KBM-7 (cell line): ENCODE results near the gene SIRT7.
A peak's percentile ranks its signal among the peaks of the same experiment; 100 is the strongest.

ENCODE experiments used
- DNase-seq: peaks from one replicate; pipeline ENCODE4 v3.0.0-alpha.2; 2015
- in situ Hi-C: fragments of 300-500 bp; cut with MboI; formaldehyde crosslinking; loops from 2 replicates; pipeline ENCODE4 v1.14.3; 2020; ENCODE audit warnings: low sequenced_read_pairs, low pct_unique_long_range_greater_than_20kb, mixed read lengths

The SIRT7 gene

GRCh38 chr17:81911277-81911961 is 6.6 kb downstream of the SIRT7 start, which contains the start of gene PCYT2:
Gene PCYT2 (minus strand): TSS chr17:81911399. CDS start chr17:81911355, 44 bp downstream.
- in situ Hi-C loops: no loop called here

GRCh38 chr17:81910840-81911276 is 7.1 kb downstream of the SIRT7 start:
- no peak for DNase-seq
- in situ Hi-C loops: no loop called here

More at GRCh38 chr17:81911277-81911961, 6.6 kb downstream of the SIRT7 start, which contains the start of gene PCYT2:
- DNase-seq: peak; percentile 61

- DNase-seq: no peak
- in situ Hi-C loops: no loop called here
These were observed 7.8 kb downstream of the SIRT7 start for GRCh38 chr17:81909966-81910839.

- no peak for DNase-seq
- in situ Hi-C loops: no loop called here
These were observed 8.7 kb downstream of the SIRT7 start for GRCh38 chr17:81909231-81909630.

- in situ Hi-C loops: no loop called here
- DNase-seq: no peak
These were observed 9.2 kb downstream of the SIRT7 start for GRCh38 chr17:81908793-81909192.

- in situ Hi-C loops: no loop called here
- DNase-seq: no peak
These were observed 10.5 kb downstream of the SIRT7 start for GRCh38 chr17:81907219-81908145.

GRCh38 chr17:81906476-81907218 is 11.3 kb downstream of the SIRT7 start:
- in situ Hi-C loops: no loop called here
- DNase-seq: no peak

GRCh38 chr17:81905993-81906392 is 12.0 kb downstream of the SIRT7 start:
- no peak for DNase-seq
- in situ Hi-C loops: no loop called here

GRCh38 chr17:81905424-81905875 is 12.5 kb downstream of the SIRT7 start:
- in situ Hi-C loops: no loop called here
- DNase-seq: no peak

- in situ Hi-C loops: no loop called here
- DNase-seq: no peak
These were observed 13.2 kb downstream of the SIRT7 start for GRCh38 chr17:81904600-81905423.

GRCh38 chr17:81903896-81904599 is 13.9 kb downstream of the SIRT7 start:
- DNase-seq: no peak
- in situ Hi-C loops: no loop called here

- in situ Hi-C loops: no loop called here
- no peak for DNase-seq
These were observed 14.6 kb downstream of the SIRT7 start for GRCh38 chr17:81903415-81903831.

- in situ Hi-C loops: no loop called here
- DNase-seq: no peak
These were observed 15.1 kb downstream of the SIRT7 start for GRCh38 chr17:81902653-81903414.

- no peak for DNase-seq
- in situ Hi-C loops: no loop called here
These were observed 15.8 kb downstream of the SIRT7 start, which contains the start of gene NPB for GRCh38 chr17:81902023-81902652. Gene NPB (plus strand): TSS chr17:81902238. CDS start chr17:81902278, 40 bp downstream.

GRCh38 chr17:81901167-81902022 is 16.6 kb downstream of the SIRT7 start:
- DNase-seq: no peak
- in situ Hi-C loops: no loop called here
